GM12872 (cell line): Measurements from ENCODE around the gene C2CD5.

Experiments
- CTCF ChIP-seq: IDR thresholded peaks from 3 replicates; pipeline ENCODE4 v1.5.1; 2011; ENCODE audit warnings: low read depth, mild to moderate bottlenecking, low read length, moderate library complexity; ENCODE audit not compliant: insufficient read depth

The C2CD5 gene

GRCh38 chr12:22491034-22491433 lies 53.3 kb downstream of the C2CD5 start:
- no peak for TF ChIP-seq CTCF

GRCh38 chr12:22488478-22488877 lies 55.9 kb downstream of the C2CD5 start:
- TF ChIP-seq CTCF: no peak

GRCh38 chr12:22481547-22482104 lies 62.7 kb downstream of the C2CD5 start:
- TF ChIP-seq CTCF: no peak

- no peak for TF ChIP-seq CTCF
These were observed 64.3 kb downstream of the C2CD5 start for GRCh38 chr12:22480016-22480415.

GRCh38 chr12:22477894-22478287 lies 66.5 kb downstream of the C2CD5 start:
- TF ChIP-seq CTCF: no peak

GRCh38 chr12:22477166-22477893 lies 67.0 kb downstream of the C2CD5 start:
- TF ChIP-seq CTCF: no peak

GRCh38 chr12:22476133-22476532 lies 68.2 kb downstream of the C2CD5 start:
- TF ChIP-seq CTCF: no peak
